Cardiac fibroblast (primary cell): ENCODE data around the gene CABLES1.

ENCODE experiments used
- DNase-seq, 2 donors: peaks; one replicate each; pipeline versions ENCODE4 v3.0.0 to v3.0.0-alpha.2; 2010; ENCODE audit warnings: low read depth in 2 of 2
- H3K4me3 ChIP-seq, 2 donors: replicated peaks in 1 of 2; 1 replicate in 1 of 2; 2 replicates in 1 of 2; pipeline ENCODE4 v1.5.1; 2011; ENCODE audit warnings: low read depth in 2 of 2, low read length in 2 of 2, mild to moderate bottlenecking in 2 of 2, moderate library complexity in 1 of 2
- TF ChIP-seq, protein P1 (sequence below): IDR thresholded peaks from one replicate; pipeline ENCODE4 v1.5.1; 2011; ENCODE audit warnings: low read depth, mild to moderate bottlenecking, low read length, inconsistent platforms

The CABLES1 gene

DNA sequence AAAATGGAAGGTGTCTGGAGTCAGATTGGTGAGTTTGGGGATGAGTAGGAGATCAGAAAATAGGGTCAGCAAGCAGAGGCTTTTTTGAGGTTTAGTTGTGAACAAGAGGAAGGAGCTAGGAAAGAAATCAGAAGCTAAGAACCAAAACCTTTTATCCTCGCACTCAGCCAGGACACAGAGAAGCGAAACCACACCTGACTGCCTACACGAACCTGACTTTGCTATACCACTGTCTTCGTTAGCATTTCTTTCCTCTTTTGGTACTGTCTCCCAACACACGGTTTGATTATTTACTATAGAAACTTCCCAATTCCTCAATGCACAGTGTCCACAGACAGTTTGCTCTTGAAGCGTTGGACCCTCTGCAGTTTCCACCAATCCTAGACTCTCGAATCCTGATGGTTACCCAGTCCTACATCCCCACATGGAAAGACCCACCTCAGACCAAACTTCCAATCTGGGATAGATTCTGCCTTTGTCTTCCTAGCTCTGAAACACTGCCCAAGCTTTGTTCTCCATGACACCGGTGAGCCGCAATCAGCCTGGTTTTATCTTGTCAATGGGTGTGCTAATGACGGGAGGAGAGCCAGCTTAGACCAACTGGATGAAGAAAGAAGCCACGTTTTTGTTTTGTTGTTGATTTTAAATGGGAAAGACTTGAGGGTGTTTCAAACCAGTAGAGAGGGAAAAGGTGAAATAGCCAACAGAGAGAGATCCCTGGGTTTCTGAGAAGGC is 137.4 kb downstream of the CABLES1 start:
- DNase-seq, result no peak
- H3K4me3 ChIP-seq, result no peak overlapping the region
- TF ChIP-seq, protein P1, sequence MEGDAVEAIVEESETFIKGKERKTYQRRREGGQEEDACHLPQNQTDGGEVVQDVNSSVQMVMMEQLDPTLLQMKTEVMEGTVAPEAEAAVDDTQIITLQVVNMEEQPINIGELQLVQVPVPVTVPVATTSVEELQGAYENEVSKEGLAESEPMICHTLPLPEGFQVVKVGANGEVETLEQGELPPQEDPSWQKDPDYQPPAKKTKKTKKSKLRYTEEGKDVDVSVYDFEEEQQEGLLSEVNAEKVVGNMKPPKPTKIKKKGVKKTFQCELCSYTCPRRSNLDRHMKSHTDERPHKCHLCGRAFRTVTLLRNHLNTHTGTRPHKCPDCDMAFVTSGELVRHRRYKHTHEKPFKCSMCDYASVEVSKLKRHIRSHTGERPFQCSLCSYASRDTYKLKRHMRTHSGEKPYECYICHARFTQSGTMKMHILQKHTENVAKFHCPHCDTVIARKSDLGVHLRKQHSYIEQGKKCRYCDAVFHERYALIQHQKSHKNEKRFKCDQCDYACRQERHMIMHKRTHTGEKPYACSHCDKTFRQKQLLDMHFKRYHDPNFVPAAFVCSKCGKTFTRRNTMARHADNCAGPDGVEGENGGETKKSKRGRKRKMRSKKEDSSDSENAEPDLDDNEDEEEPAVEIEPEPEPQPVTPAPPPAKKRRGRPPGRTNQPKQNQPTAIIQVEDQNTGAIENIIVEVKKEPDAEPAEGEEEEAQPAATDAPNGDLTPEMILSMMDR, result no peak

DNA sequence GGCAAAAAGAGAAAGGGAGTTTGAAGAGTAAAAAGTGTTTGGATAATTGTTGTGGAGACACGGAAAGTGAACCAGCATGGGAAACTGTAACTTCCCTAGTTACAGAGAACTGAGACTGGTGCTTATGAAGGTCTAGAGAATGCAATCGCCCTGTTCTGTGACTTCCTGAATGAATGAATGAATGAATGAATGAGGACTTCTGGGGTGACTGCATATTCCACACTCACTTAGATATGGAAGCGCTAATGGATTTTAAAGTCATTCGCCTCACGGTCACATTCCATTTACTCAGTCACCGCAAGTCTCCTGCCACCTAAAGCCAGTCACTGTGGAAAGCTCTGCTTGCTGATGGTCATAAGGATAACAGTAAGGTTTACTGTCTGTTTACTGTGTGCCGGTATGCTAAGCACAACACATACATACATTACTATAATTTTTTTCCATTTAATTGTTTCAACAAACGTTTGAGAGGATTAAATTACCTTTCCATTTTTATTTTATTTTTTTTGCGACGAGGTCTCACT is 138.2 kb downstream of the CABLES1 start:
- TF ChIP-seq, protein P1, result no peak

DNA sequence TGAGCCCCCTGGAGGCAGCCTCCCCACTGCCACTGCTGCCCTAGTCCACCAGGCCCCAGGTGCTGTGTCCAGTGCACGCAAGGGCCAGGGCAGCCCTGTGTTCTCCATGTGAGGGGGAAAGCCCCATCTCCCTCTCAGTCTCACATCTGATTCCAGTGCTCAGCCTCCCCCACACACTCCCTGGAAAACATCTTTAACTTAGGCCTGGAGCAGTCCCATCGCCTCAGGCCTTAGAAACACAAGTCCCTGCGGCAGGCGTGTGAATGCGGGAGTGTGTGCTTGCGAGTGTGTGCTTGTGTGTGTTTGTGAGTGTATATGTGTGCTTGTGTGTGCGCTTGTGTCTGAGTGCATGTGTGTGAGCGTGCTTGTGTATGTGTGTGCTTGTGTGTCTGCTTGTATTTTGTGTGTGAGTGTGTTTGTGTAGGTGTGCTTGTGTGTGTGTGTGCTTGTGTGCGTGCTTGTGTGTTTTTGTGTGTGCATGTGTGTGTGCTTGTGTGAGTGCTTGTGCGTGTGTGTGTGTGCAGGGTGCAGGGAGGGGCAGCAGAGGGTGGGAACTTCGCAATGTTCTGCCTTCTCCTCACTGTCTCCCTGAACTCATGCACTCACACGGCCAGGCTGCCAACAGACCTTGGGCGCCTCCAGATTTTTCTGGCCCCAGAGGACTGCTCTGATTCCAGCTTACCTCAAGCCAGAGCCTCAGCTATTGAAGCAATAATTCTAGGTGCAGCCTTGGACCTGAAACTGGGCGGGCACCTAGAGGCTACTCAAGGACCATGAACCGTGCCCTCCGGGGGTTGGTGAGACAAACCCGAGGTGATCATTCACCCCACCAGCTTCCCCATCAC is 139.6 kb downstream of the CABLES1 start:
- H3K4me3 ChIP-seq, result no peak overlapping the region
- TF ChIP-seq, protein P1, result no peak
- no peak for DNase-seq

More for the DNA sequence above, 138.2 kb downstream of the CABLES1 start:
- H3K4me3 ChIP-seq, result no peak overlapping the region
- DNase-seq, result no peak

GRCh38 chr18:23276451-23276850 is 141.2 kb downstream of the CABLES1 start:
- TF ChIP-seq, protein P1, result no peak
- DNase-seq, result no peak
- H3K4me3 ChIP-seq, result no peak overlapping the region

DNA sequence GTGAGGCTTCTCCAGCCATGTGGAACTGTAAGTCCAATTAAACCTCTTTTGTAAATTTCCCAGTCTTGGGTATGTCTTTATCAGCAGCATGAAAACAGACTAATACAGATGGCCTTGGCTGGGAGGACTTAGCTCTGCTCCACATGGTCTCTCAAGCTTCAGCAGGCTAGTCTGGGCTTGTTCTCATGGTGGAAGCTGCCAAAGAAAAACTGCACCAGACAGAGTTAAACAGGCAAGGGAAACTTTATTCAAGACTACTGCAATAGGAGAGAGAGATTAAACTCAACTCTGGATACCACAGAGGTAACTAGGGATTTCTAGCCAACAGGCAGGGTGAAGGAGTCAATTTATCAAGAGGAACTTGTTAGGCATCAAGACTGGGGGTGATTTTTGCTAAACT is 142.1 kb downstream of the CABLES1 start:
- TF ChIP-seq, protein P1, result no peak
- no peak overlapping the region for H3K4me3 ChIP-seq
- no peak for DNase-seq

GRCh38 chr18:23279931-23280330 is 144.6 kb downstream of the CABLES1 start:
- TF ChIP-seq, protein P1, result no peak
- no peak overlapping the region for H3K4me3 ChIP-seq
- no peak for DNase-seq
